H1 (cell line): ENCODE results near the gene FGGY. TPM values are rescaled to one million over a fixed set of nuclear protein-coding genes. Genes with fewer than 3 reads are reported as not detected.

Experiments
- HDAC2 ChIP-seq, 2 experiments: fragments of 300-600 bp in 1 of 2; sonication (generic) in 1 of 2; IDR thresholded peaks; 2 replicates each; pipeline ENCODE4 v1.6.1; 2011 to 2012; ENCODE audit warnings: low read depth in 2 of 2, low read length in 2 of 2, mild to moderate bottlenecking in 2 of 2, moderate library complexity in 2 of 2, borderline replicate concordance in 1 of 2, inconsistent platforms in 1 of 2
- KDM5A ChIP-seq: fragments of 200-600 bp; IDR thresholded peaks from 2 replicates; pipeline ENCODE4 v1.7.1; 2012; ENCODE audit warnings: mild to moderate bottlenecking, low read length, inconsistent platforms, mixed read lengths
- SIN3A ChIP-seq, 2 experiments: IDR thresholded peaks in 1 of 2; conservative IDR thresholded peaks in 1 of 2; 2 replicates each; pipeline ENCODE4 v1.6.1; 2011 to 2012; ENCODE audit warnings: low read length in 2 of 2, improper control_type of control experiment in 1 of 2, low read depth in 1 of 2, mild to moderate bottlenecking in 1 of 2
- SIRT6 ChIP-seq: IDR thresholded peaks from one replicate; pipeline ENCODE4 v1.7.1; 2012; ENCODE audit warnings: low read length, inconsistent platforms
- SP4 ChIP-seq: IDR thresholded peaks from 2 replicates; pipeline ENCODE4 v1.6.1; 2012; ENCODE audit warnings: low read length, inconsistent platforms
- USF2 ChIP-seq: IDR thresholded peaks from 2 replicates; pipeline ENCODE4 v1.6.1; 2011; ENCODE audit warnings: low read length, improper control_type of control experiment
- ZNF274 ChIP-seq: IDR thresholded peaks from 2 replicates; pipeline ENCODE4 v1.7.0; 2012; ENCODE audit warnings: low read length, borderline replicate concordance; ENCODE audit errors: extremely low read depth
- polyA plus RNA-seq, 7 experiments: library from polyadenylated mRNA; depleted of rRNA in 3 of 7; stranded (reverse) in 5 of 7; unstranded in 2 of 7; fragments of >200 nt in 5 of 7; fragments of 200-250 nt in 2 of 7; gene quantifications; 1 replicate in 5 of 7; 2 replicates in 1 of 7; 4 replicates in 1 of 7; pipeline versions ENCODE4 v1.2.1 to v1.2.3, GENCODE V29; 2011 to 2013; ENCODE audit warnings: missing spikeins in 2 of 7, mixed read lengths in 2 of 7
- total RNA-seq: library from RNA; stranded (reverse); fragmentation: NEBNext Ultra II Directional; extraction: Animal tissue kit (Norgen Biotek cat#: 25700); gene quantifications from 2 replicates; pipeline ENCODE4 v1.2.1, GENCODE V29; 2021

The FGGY gene
- total and polyA plus RNA-seq, 2 of the 8 experiments (the other 6 are each of a cell fraction or from before 2014, with no cell fraction given) = 10.3 to 12.5 TPM

GRCh38 chr1:59751004-59751395 is 454.1 kb downstream of the FGGY start (continued):
- TF ChIP-seq USF2 (no peak), SIRT6 (no peak), SIN3A (conservative IDR thresholded peaks at IDR 0.05 in 1 of 2, IDR thresholded peaks at IDR 0.05 in 1 of 2; ENCODE audit: low read depth in 1 of 2, low read length in 2 of 2) (no peak), KDM5A (no peak), SP4 (no peak), HDAC2 (IDR thresholded peaks at IDR 0.05; ENCODE audit: borderline replicate concordance in 1 of 2, low read depth in 2 of 2, low read length in 2 of 2) (no peak), ZNF274 (no peak)
- TF ChIP-seq, all 59 proteins: peak for 0
